ENCODE data around the gene TSPAN6. TPM values are rescaled to one million over a fixed set of nuclear protein-coding genes. Genes with fewer than 3 reads are reported as not detected.

Gene TSPAN6
- total and polyA plus RNA-seq, 5 donors, result 6.2 to 11.9 (median 9.1) TPM

DNA sequence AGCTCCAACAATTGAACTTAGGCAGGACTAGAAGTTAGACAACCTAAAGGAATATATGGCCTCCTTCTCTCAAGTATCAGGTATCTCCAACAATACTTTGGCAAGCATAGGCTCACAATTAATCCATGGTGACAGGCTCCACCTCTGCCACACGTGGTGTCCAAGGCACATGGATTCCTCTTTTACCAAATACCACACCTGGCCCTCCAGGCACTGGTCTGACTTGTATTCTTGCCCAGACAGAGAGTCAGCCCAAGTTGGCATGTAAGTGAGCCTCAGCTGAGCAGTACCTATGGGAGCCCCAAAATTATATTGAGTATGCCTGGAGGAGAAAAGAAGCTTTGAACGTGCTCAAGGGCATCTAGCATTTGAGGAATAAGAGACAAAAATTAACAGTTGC lies 27.0 kb upstream of the TSPAN6 start:
- no peak for ATAC-seq
- H3K4me1 ChIP-seq (ENCODE audit: control insufficient read depth, insufficient read depth, low read length), result peaks cover 2% of the 10 kb centered on the region
- H3K27me3 ChIP-seq (ENCODE audit: control insufficient read depth, insufficient read depth), result no peaks in the 10 kb centered on the region
- H3K9me3 ChIP-seq (ENCODE audit: control insufficient read depth, low read length), result no peaks in the 10 kb centered on the region
- intact Hi-C loops (cut with DNase I), result no loop called here
- no peak overlapping the region for H3K4me3 ChIP-seq (ENCODE audit: low read length)
- no peak overlapping the region for H3K27ac ChIP-seq (ENCODE audit: low read length)
- no peak for DNase-seq
- 77% methylated on average over 2 of the region's 2 CpGs for WGBS

- 88% methylated on average over 4 of the region's 4 CpGs for WGBS
- Histone ChIP-seq H3K4me1 (ENCODE audit: control insufficient read depth, insufficient read depth, low read length) (peaks cover 2% of the 10 kb centered on the region), H3K9me3 (ENCODE audit: control insufficient read depth, low read length) (no peaks in the 10 kb centered on the region), H3K4me3 (ENCODE audit: low read length) (no peak overlapping the region), H3K27me3 (ENCODE audit: control insufficient read depth, insufficient read depth) (no peaks in the 10 kb centered on the region), H3K27ac (ENCODE audit: low read length) (no peak overlapping the region)
- no peak for DNase-seq
- intact Hi-C loops (cut with DNase I), result no loop called here
- ATAC-seq, result no peak
These were observed 26.2 kb upstream of the TSPAN6 start for GRCh38 chrX:100662796-100663195.

DNA sequence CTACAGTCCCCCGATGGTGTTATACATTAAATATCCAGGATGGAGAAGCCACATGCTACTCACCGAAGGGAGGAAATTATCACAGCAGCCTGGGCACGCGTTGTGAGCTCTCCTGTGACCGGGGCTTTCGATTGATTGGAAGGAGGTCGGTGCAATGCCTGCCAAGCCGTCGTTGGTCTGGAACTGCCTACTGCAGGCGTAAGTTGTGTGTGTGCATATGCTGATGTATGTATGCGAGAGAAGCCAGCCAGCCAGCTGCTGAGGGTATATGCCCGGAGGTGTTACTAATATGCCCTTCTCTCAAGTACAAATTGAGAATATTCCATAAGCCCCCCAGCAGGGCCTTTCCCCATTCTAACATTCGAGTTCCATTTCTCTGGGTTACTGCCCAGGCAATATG lies 25.6 kb upstream of the TSPAN6 start:
- 94% methylated on average over 13 of the region's 13 CpGs for WGBS
- H3K4me1 ChIP-seq (ENCODE audit: control insufficient read depth, insufficient read depth, low read length), result peaks cover 2% of the 10 kb centered on the region
- intact Hi-C loops (cut with DNase I), result no loop called here
- DNase-seq (no peak), ATAC-seq (no peak)
- no peaks in the 10 kb centered on the region for H3K27me3 ChIP-seq (ENCODE audit: control insufficient read depth, insufficient read depth)
- no peak overlapping the region for H3K4me3 ChIP-seq (ENCODE audit: low read length)
- H3K9me3 ChIP-seq (ENCODE audit: control insufficient read depth, low read length), result no peaks in the 10 kb centered on the region
- H3K27ac ChIP-seq (ENCODE audit: low read length), result no peak overlapping the region

DNA sequence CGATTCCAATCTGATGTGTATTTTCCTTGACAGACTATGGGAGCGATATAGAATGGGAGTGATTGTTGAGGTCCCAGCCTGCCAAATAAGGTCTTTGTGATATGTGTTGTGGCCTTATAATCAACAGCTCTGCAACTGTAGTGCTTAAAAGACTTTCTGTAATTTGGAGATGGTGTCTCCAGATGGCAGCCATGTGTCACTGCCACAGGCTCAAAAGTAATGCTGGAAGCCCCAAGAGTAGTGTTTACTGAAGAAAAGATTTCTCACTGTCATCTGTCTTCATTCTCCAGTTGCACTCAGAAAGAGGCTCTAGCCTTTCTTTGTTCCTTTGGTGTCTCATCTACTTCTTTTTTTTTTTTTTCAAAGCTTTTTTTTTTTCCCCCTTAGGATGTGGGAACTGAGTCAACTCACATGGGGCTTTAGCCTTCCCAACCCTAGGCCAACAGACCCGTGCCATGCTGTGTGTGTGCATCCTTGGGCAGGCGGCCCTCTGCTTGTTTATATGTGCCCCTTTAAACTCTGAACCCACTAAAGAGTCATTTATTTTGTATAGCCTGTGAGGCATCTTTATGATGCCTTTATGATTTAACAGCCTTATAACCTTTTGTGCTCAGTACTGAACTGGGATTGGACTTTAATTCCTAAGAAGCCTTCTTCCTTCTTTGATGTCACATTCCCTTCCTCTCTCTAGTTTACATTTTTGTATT lies 23.0 kb upstream of the TSPAN6 start:
- ATAC-seq (no peak), DNase-seq (no peak)
- intact Hi-C loops (cut with DNase I), result no loop called here
- peaks cover 2% of the 10 kb centered on the region for H3K4me1 ChIP-seq (ENCODE audit: control insufficient read depth, insufficient read depth, low read length)
- no peaks in the 10 kb centered on the region for H3K27me3 ChIP-seq (ENCODE audit: control insufficient read depth, insufficient read depth)
- no peak overlapping the region for H3K27ac ChIP-seq (ENCODE audit: low read length)
- WGBS, result 68% methylated on average over 4 of the region's 4 CpGs
- H3K4me3 ChIP-seq (ENCODE audit: low read length), result no peak overlapping the region
- H3K9me3 ChIP-seq (ENCODE audit: control insufficient read depth, low read length), result no peaks in the 10 kb centered on the region

GRCh38 chrX:100658941-100659381 lies 22.4 kb upstream of the TSPAN6 start:
- DNase-seq, result no peak
- intact Hi-C loops (cut with DNase I), result no loop called here
- Histone ChIP-seq H3K27ac (ENCODE audit: low read length) (no peak overlapping the region), H3K27me3 (ENCODE audit: control insufficient read depth, insufficient read depth) (no peaks in the 10 kb centered on the region), H3K9me3 (ENCODE audit: control insufficient read depth, low read length) (no peaks in the 10 kb centered on the region), H3K4me1 (ENCODE audit: control insufficient read depth, insufficient read depth, low read length) (peaks cover 2% of the 10 kb centered on the region), H3K4me3 (ENCODE audit: low read length) (no peak overlapping the region)
- no peak for ATAC-seq
- 31% methylated on average over 3 of the region's 3 CpGs for WGBS

DNA sequence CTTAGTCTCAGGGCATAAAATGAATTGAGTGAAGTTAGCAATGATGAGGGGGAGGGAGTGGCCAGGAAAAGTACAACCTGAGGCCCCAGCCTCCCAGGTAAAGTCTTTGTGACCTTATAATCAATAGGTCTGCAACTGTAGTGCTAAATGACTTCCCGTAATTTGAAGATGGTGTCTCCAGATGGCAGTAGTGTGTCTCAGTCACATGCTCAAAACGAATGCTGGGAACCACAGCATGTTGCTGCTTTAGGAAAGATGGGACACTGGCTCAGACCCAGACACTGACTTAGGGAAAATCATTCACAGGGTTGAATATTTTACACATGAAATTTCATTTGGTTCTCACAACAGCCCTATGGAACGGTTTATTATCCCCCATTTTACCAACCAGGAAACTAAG lies 17.7 kb upstream of the TSPAN6 start:
- intact Hi-C loops (cut with DNase I), result no loop called here
- 20% methylated on average over 3 of the region's 3 CpGs for WGBS
- Histone ChIP-seq H3K9me3 (ENCODE audit: control insufficient read depth, low read length) (no peaks in the 10 kb centered on the region), H3K27me3 (ENCODE audit: control insufficient read depth, insufficient read depth) (no peaks in the 10 kb centered on the region), H3K4me1 (ENCODE audit: control insufficient read depth, insufficient read depth, low read length) (peaks cover 5% of the 10 kb centered on the region), H3K27ac (ENCODE audit: low read length) (no peak overlapping the region), H3K4me3 (ENCODE audit: low read length) (no peak overlapping the region)
- ATAC-seq (no peak), DNase-seq (no peak)

DNA sequence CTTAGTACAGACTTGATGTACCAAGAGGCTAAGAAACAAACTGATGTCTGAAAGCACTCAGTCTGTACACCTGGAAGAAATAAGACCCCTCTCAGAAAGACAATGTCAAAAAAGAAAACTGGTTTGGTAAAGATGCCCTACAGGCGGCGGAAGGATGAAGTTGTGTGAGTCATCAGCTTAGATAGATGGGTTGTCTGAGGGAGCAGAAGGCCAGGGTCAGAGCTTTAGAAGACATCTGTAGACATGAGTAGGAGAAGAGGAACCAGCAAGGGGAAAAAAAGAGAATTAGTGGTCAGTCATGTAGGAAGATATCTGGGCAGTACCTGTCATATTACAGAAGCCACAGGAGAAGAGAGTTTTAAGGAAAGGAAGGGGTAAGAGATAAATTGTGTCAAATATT lies 15.7 kb upstream of the TSPAN6 start:
- Histone ChIP-seq H3K27me3 (ENCODE audit: control insufficient read depth, insufficient read depth) (no peaks in the 10 kb centered on the region), H3K4me1 (ENCODE audit: control insufficient read depth, insufficient read depth, low read length) (peaks cover 3% of the 10 kb centered on the region), H3K27ac (ENCODE audit: low read length) (no peak overlapping the region), H3K9me3 (ENCODE audit: control insufficient read depth, low read length) (no peaks in the 10 kb centered on the region), H3K4me3 (ENCODE audit: low read length) (no peak overlapping the region)
- intact Hi-C loops (cut with DNase I), result no loop called here
- no peak for ATAC-seq
- 88% methylated on average over 2 of the region's 2 CpGs for WGBS
- DNase-seq, result no peak

- WGBS, result 96% methylated on average over 1 of the region's 1 CpG
- Histone ChIP-seq H3K4me1 (ENCODE audit: control insufficient read depth, insufficient read depth, low read length) (peaks cover 5% of the 10 kb centered on the region), H3K27ac (ENCODE audit: low read length) (peak overlapping the region; percentile 92), H3K9me3 (ENCODE audit: control insufficient read depth, low read length) (no peaks in the 10 kb centered on the region), H3K4me3 (ENCODE audit: low read length) (no peak overlapping the region), H3K27me3 (ENCODE audit: control insufficient read depth, insufficient read depth) (no peaks in the 10 kb centered on the region)
- ATAC-seq (no peak), DNase-seq (no peak)
- intact Hi-C loops (cut with DNase I), result no loop called here
These were observed 14.2 kb upstream of the TSPAN6 start for GRCh38 chrX:100650841-100651240.

DNA sequence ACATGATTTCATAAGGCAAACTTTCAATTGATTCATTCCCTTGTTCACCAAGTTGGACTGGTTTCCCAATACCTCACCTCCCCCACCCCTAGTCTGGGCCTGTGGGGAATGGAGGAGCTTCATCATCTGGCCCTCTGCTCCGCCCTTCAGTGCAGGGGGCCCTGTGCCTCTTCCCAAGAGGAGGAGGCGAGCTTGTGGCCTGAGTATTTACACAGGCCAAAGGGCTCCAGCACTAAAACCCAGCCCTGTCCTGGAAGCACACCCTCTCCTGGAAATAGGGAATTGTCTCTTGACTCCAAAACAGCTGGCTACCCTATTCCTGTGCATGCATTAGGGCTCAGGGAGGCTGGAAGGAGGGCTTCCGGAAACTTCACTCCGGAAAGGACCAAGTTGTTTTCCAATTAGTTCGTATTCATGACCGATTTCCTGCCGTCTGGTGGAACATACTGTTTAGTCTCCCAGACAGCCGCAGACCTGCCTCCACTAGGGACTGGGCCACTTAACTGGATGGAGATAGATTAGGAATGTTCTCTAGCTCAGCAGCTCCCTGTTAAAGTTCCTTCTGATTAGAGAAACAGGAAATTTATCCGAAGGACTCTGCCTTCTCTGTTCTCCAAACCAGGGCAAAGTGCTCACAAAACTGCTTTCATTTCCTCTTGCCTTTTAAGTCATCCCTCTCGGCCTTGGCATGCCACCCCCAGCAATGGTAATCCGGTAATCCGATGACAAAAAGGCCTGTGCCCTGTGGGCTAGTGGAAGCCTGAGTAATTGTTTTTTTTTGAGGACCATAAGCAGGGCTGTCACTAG lies 13.1 kb upstream of the TSPAN6 start:
- Histone ChIP-seq H3K9me3 (ENCODE audit: control insufficient read depth, low read length) (no peaks in the 10 kb centered on the region), H3K4me3 (ENCODE audit: low read length) (no peak overlapping the region), H3K4me1 (ENCODE audit: control insufficient read depth, insufficient read depth, low read length) (peaks cover 5% of the 10 kb centered on the region), H3K27ac (ENCODE audit: low read length) (peak overlapping the region; percentile 92), H3K27me3 (ENCODE audit: control insufficient read depth, insufficient read depth) (no peaks in the 10 kb centered on the region)
- DNase-seq, result peak; percentile 64 to 75 (median 66)
- intact Hi-C loops (cut with DNase I), result no loop called here
- 30% methylated on average over 12 of the region's 12 CpGs for WGBS
- peak; percentile 89 to 94 for ATAC-seq

- ATAC-seq, result peak in 1 of 2 donors; percentile 28
- no peak for DNase-seq
- Histone ChIP-seq H3K4me3 (ENCODE audit: low read length) (no peak overlapping the region), H3K4me1 (ENCODE audit: control insufficient read depth, insufficient read depth, low read length) (peaks cover 5% of the 10 kb centered on the region), H3K9me3 (ENCODE audit: control insufficient read depth, low read length) (no peaks in the 10 kb centered on the region), H3K27ac (ENCODE audit: low read length) (peak overlapping the region; percentile 78), H3K27me3 (ENCODE audit: control insufficient read depth, insufficient read depth) (no peaks in the 10 kb centered on the region)
- WGBS, result 62% methylated on average over 8 of the region's 8 CpGs
- intact Hi-C loops (cut with DNase I), result no loop called here
These were observed 12.1 kb upstream of the TSPAN6 start for GRCh38 chrX:100648458-100649417.
